ENCODE data around the gene RGS2. TPM values are rescaled to one million over a fixed set of nuclear protein-coding genes. Genes with fewer than 3 reads are reported as not detected.
A peak's percentile ranks its signal among the peaks of the same experiment; 100 is the strongest.

RGS2 gene
- total and polyA plus RNA-seq, 9 of the 15 experiments (the other 6 are each of a cell fraction or from before 2014, with no cell fraction given): 2.5 to 5.4 (median 3.8) TPM

DNA sequence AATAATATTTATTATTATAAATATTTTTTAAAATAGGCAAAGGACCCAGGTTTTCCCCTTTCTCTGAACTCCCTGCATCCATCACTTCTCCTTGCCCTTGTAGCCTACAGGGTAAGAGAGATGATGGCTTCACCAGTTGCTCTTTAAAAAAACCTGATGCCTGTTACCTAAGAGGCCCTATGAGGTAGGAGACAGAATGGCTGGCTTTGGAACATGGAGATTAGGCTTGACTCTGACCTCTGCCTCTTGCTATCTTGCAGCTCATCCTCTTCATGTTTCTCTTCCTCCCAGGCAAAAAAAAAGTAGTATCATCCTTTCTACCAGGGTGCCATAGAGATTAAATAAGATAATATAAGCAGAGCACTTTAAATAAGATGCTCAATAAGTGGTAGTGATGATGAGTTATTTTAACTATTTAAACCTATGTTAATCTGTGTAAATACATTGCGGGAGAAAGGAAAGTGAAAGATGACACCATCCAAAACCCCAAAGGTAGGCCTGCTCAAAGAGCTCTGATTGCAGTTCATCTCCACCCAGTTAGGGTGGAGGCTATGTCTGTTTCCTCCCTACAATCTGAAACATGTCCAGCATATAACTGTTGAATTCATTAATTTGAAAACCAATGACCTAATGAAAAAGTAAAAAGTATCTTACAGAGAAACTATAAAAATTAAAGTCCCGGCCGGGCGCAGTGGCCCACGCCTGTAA lies 51.8 kb downstream of the RGS2 start:
- H3K4me2 ChIP-seq (ENCODE audit: insufficient read depth, low read length): no peak overlapping the region
- H3K9me1 ChIP-seq (ENCODE audit: control insufficient read depth, insufficient read depth, low read length): no peaks in the 10 kb centered on the region
- BruUV-seq (replicated peaks): no TSS peak
- intact Hi-C loops (cut with micrococcal nuclease): no loop called here
- no peak overlapping the region for H2AFZ ChIP-seq (ENCODE audit: low read depth, low read length)
- no peak overlapping the region for H3K9ac ChIP-seq (ENCODE audit: insufficient read depth in 1 of 2, low read depth in 2 of 2, low read length in 2 of 2)
- 2% methylated on average over 5 of the region's 5 CpGs for WGBS (ENCODE audit: insufficient coverage, low coverage, missing lambda C conversion rate)
- CTCF ChIA-PET (ENCODE audit: low intra/inter-chr PET ratio): no interaction called here
- in situ Hi-C loops (cut with MboI): no loop called here
- ATAC-seq (no peak; the same call in 1 of the 3 replicates), DNase-seq (ENCODE audit: extremely low read depth in 1 of 4, low spot score in 3 of 4) (no peak), FAIRE-seq (peak; percentile 15)
- no peak overlapping the region for H3K27ac ChIP-seq (ENCODE audit: extremely low read depth, low read depth, low read length)
- H3K4me1 ChIP-seq (replicated peaks in 1 of 2; ENCODE audit: control insufficient read depth in 2 of 2, insufficient read depth in 2 of 2, low read length in 2 of 2): no peaks in the 10 kb centered on the region
- no peaks in the 10 kb centered on the region for H4K20me1 ChIP-seq (replicated peaks; ENCODE audit: control insufficient read depth, insufficient read depth, low read length)
- H3K27me3 ChIP-seq (ENCODE audit: control insufficient read depth in 2 of 2, insufficient read depth in 2 of 2, low read length in 2 of 2): no peaks in the 10 kb centered on the region
- H3K36me3 ChIP-seq (ENCODE audit: control insufficient read depth, insufficient read depth, low read length): no peaks in the 10 kb centered on the region
- no peaks in the 10 kb centered on the region for H3K9me3 ChIP-seq (replicated peaks; ENCODE audit: control insufficient read depth, insufficient read depth, low read depth, low read length)
- POLR2A ChIA-PET: interaction anchor here (0.6 to 0.9 kb wide), 2 partner anchors 9 to 125 kb away, joined by 3 to 4 read pairs; no protein-coding TSS in a partner anchor
- TF ChIP-seq FOXJ3 (CRISPR knock-in tag; IDR thresholded peaks at IDR 0.05) (no peak), COPS2 (conservative IDR thresholded peaks at IDR 0.05) (no peak), ZFP30 (CRISPR knock-in tag; IDR thresholded peaks at IDR 0.05; ENCODE audit: borderline replicate concordance) (no peak), BRD9 (IDR thresholded peaks at IDR 0.05; ENCODE audit: low read depth, partially characterized antibody) (no peak), HMG20B (CRISPR knock-in tag; IDR thresholded peaks at IDR 0.05) (no peak), HNRNPUL1 (IDR thresholded peaks at IDR 0.05; ENCODE audit: low read length) (no peak), SMARCA4 (IDR thresholded peaks at IDR 0.05) (no peak), KDM1A (IDR thresholded peaks at IDR 0.05) (no peak)
- TF ChIP-seq, protein P1, sequence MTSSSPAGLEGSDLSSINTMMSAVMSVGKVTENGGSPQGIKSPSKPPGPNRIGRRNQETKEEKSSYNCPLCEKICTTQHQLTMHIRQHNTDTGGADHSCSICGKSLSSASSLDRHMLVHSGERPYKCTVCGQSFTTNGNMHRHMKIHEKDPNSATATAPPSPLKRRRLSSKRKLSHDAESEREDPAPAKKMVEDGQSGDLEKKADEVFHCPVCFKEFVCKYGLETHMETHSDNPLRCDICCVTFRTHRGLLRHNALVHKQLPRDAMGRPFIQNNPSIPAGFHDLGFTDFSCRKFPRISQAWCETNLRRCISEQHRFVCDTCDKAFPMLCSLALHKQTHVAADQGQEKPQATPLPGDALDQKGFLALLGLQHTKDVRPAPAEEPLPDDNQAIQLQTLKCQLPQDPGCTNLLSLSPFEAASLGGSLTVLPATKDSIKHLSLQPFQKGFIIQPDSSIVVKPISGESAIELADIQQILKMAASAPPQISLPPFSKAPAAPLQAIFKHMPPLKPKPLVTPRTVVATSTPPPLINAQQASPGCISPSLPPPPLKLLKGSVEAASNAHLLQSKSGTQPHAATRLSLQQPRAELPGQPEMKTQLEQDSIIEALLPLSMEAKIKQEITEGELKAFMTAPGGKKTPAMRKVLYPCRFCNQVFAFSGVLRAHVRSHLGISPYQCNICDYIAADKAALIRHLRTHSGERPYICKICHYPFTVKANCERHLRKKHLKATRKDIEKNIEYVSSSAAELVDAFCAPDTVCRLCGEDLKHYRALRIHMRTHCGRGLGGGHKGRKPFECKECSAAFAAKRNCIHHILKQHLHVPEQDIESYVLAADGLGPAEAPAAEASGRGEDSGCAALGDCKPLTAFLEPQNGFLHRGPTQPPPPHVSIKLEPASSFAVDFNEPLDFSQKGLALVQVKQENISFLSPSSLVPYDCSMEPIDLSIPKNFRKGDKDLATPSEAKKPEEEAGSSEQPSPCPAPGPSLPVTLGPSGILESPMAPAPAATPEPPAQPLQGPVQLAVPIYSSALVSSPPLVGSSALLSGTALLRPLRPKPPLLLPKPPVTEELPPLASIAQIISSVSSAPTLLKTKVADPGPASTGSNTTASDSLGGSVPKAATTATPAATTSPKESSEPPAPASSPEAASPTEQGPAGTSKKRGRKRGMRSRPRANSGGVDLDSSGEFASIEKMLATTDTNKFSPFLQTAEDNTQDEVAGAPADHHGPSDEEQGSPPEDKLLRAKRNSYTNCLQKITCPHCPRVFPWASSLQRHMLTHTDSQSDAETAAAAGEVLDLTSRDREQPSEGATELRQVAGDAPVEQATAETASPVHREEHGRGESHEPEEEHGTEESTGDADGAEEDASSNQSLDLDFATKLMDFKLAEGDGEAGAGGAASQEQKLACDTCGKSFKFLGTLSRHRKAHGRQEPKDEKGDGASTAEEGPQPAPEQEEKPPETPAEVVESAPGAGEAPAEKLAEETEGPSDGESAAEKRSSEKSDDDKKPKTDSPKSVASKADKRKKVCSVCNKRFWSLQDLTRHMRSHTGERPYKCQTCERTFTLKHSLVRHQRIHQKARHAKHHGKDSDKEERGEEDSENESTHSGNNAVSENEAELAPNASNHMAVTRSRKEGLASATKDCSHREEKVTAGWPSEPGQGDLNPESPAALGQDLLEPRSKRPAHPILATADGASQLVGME (CRISPR knock-in tag; IDR thresholded peaks at IDR 0.05): no peak
- TF ChIP-seq, protein P2, sequence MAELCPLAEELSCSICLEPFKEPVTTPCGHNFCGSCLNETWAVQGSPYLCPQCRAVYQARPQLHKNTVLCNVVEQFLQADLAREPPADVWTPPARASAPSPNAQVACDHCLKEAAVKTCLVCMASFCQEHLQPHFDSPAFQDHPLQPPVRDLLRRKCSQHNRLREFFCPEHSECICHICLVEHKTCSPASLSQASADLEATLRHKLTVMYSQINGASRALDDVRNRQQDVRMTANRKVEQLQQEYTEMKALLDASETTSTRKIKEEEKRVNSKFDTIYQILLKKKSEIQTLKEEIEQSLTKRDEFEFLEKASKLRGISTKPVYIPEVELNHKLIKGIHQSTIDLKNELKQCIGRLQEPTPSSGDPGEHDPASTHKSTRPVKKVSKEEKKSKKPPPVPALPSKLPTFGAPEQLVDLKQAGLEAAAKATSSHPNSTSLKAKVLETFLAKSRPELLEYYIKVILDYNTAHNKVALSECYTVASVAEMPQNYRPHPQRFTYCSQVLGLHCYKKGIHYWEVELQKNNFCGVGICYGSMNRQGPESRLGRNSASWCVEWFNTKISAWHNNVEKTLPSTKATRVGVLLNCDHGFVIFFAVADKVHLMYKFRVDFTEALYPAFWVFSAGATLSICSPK (IDR thresholded peaks at IDR 0.05; ENCODE audit: borderline replicate concordance): no peak
- H3K79me2 ChIP-seq (ENCODE audit: control insufficient read depth, insufficient read depth, low read length): no peaks in the 10 kb centered on the region
- no peak overlapping the region for H3K4me3 ChIP-seq
